ENCODE measurements around the gene GSTO2.

Gene GSTO2

DNA sequence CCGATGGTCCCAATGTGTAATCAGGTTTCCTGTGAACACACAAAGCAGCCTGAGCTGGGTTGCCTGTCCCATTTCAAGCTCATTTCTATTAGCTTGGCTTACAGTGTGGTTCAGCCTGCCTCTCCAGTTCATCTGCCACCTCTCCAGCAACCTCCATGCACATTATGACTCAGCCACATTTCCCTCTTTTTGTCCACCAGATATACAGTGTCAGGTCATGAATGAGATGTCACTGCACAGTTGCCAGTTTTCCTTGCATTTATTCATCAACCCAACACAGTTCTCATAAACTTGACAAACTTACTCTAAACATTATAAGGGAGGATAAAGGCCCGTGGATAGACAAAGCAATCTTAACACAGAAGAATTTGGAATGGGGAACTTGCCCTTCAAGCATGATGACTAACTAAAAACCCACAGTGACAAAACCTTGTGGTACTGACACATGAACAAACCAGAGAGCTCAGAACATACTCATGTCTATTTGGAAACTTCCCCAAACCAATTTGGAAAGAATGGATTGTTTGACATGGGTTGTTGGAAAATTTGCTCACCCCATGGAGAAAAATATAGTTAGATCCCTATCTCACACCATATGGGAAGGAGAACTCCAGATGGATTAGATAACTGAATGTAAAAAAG is 82.2 kb downstream of the GSTO2 start:
- no peaks in the 10 kb centered on the region for H3K36me3 ChIP-seq (ENCODE audit: control insufficient read depth, insufficient read depth, low read length)
- 83% methylated on average over 2 of the region's 2 CpGs for WGBS, 2 experiments
- H3K27ac ChIP-seq (ENCODE audit: insufficient read depth, low read depth, low read length, poor library complexity, severe bottlenecking) = no peak overlapping the region

DNA sequence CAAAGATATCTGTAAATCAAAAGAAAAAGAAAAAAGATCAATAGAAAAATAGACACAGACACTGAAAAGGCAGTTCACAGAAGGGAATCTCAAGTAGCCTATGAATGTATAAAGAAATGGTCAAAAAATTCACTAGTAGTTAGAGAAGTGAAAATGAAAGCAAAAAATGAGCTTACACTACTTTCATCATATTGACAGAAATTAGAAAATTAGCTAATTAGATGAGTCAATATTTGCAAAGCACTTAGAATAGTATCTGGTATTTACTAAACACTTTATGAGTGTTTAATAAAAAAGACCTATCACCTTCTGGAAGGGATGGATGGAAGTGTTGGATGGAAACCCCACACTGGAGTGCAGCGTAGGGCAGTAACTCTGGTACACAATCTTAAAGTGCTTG is 82.9 kb downstream of the GSTO2 start:
- H3K36me3 ChIP-seq (ENCODE audit: control insufficient read depth, insufficient read depth, low read length) = no peaks in the 10 kb centered on the region
- H3K4me3 ChIP-seq (ENCODE audit: insufficient read depth, low read depth, low read length) = no peak overlapping the region
- peaks cover 27% of the 10 kb centered on the region for H3K27me3 ChIP-seq (ENCODE audit: control insufficient read depth, insufficient read depth, low read length, poor library complexity, severe bottlenecking)
- 98 to 100% methylated on average over 1 of the region's 1 CpG for WGBS, 2 experiments
- H3K9me3 ChIP-seq (ENCODE audit: control insufficient read depth, low read length) = no peaks in the 10 kb centered on the region
- H3K4me1 ChIP-seq (ENCODE audit: control insufficient read depth, insufficient read depth, low read length) = peaks cover 4% of the 10 kb centered on the region
- H3K27ac ChIP-seq (ENCODE audit: insufficient read depth, low read depth, low read length, poor library complexity, severe bottlenecking) = no peak overlapping the region

More for the DNA sequence above, 82.2 kb downstream of the GSTO2 start:
- no peaks in the 10 kb centered on the region for H3K9me3 ChIP-seq (ENCODE audit: control insufficient read depth, low read length)
- H3K4me1 ChIP-seq (ENCODE audit: control insufficient read depth, insufficient read depth, low read length) = peaks cover 4% of the 10 kb centered on the region
- peaks cover 27% of the 10 kb centered on the region for H3K27me3 ChIP-seq (ENCODE audit: control insufficient read depth, insufficient read depth, low read length, poor library complexity, severe bottlenecking)
- H3K4me3 ChIP-seq (ENCODE audit: insufficient read depth, low read depth, low read length) = no peak overlapping the region

DNA sequence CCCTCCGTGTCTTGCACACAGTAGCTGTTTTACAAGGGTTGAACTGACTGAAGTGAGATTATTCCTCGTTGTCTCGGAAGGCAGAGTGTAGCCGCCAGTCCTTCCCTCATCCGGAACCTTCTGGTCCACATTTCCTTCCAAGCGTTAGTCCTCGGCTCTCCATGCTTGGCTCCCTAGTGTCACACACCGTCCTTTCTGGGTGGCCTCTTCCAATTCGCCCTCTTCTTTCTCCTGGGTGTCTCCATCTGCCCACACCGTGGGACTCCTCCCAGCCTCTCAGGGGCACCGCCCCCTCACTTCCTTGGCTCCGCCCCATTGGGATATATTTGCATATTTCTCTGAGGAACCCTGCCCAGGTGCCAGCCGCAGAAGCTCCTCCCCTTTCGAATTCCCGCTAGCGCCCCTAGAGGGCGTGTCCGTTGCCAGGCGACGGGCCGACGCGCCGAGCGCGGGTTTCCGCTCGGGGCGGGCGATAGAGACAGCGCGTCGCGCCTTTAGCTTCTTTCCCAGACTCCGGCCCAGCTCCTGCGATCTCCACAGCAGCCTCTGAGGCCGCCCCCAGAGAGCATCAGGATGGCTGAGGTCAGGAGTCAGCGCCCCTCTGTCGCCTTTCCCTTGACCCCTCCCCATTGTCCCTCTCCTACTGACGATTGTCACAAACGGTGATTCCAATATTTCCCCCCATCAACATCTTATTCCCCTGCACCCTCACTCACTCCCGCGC is 84.5 kb downstream of the GSTO2 start, which contains the start of gene CFAP58:
Gene CFAP58 (plus strand): TSS at position 509 of the 724 bp plus-strand sequence. CDS start 65 bp downstream, at position 574.
- H3K27me3 ChIP-seq (ENCODE audit: control insufficient read depth, insufficient read depth, low read length, poor library complexity, severe bottlenecking) = peaks cover 27% of the 10 kb centered on the region
- no peaks in the 10 kb centered on the region for H3K36me3 ChIP-seq (ENCODE audit: control insufficient read depth, insufficient read depth, low read length)
- H3K27ac ChIP-seq (ENCODE audit: insufficient read depth, low read depth, low read length, poor library complexity, severe bottlenecking) = no peak within 1 kb of the TSS
- peaks cover 4% of the 10 kb centered on the region for H3K4me1 ChIP-seq (ENCODE audit: control insufficient read depth, insufficient read depth, low read length)
- WGBS, 2 experiments = 21% methylated on average over 43 of the region's 43 CpGs
- no peak within 1 kb of the TSS for H3K4me3 ChIP-seq (ENCODE audit: insufficient read depth, low read depth, low read length)
- H3K9me3 ChIP-seq (ENCODE audit: control insufficient read depth, low read length) = no peaks in the 10 kb centered on the region

All from ectodermal cell (in vitro differentiated cells).